Body of pancreas (tissue), 4 donors: ENCODE measurements around the gene PSMD4. TPM values are rescaled to one million over a fixed set of nuclear protein-coding genes. Genes with fewer than 3 reads are reported as not detected.

ENCODE experiments used
- ATAC-seq: fragments of 150-250 bp; one replicate; pipeline ENCODE4 v1.9.1; 2016
- DNase-seq, 4 donors: peaks; one replicate each; pipeline ENCODE4 v3.0.0-alpha.2; 2019
- H3K27ac ChIP-seq, 4 donors: fragments of 200-600 bp; sonication (generic); 1 replicate in 3 of 4; 2 replicates in 1 of 4; pipeline versions ENCODE4 v1.5.1 to v1.6.1; 2016 to 2019; ENCODE audit warnings: mild to moderate bottlenecking in 1 of 4, mixed read lengths in 1 of 4, moderate library complexity in 1 of 4
- H3K27me3 ChIP-seq, 2 donors: fragments of 200-600 bp; sonication (generic); one replicate each; pipeline ENCODE4 v1.6.0; 2016; ENCODE audit warnings: mild to moderate bottlenecking in 1 of 2
- H3K36me3 ChIP-seq, 2 donors: fragments of 200-600 bp; sonication (generic); replicated peaks in 1 of 2; 2 replicates each; pipeline ENCODE4 v1.5.1; 2016; ENCODE audit warnings: low read depth in 2 of 2; ENCODE audit not compliant: insufficient read depth in 1 of 2
- H3K4me1 ChIP-seq: fragments of 200-600 bp; sonication (generic); one replicate; pipeline ENCODE4 v1.6.0; 2016
- H3K4me3 ChIP-seq, 2 donors: fragments of 200-600 bp; sonication (generic); 1 replicate in 1 of 2; 2 replicates in 1 of 2; pipeline ENCODE4 v1.5.1; 2016 to 2019
- H3K9me3 ChIP-seq, 3 donors: fragments of 200-600 bp; sonication (generic); 1 replicate in 2 of 3; 2 replicates in 1 of 3; pipeline ENCODE4 v1.5.1; 2016
- POLR2A ChIP-seq, 3 donors: fragments of 450-650 bp; IDR thresholded peaks; one replicate each; pipeline ENCODE4 v1.6.1; 2016; ENCODE audit warnings: antibody characterized with exemption in 3 of 3, mild to moderate bottlenecking in 2 of 3
- WGBS, 2 donors: methylation state at CpG; one replicate each; pipeline ENCODE4 v1.1.5; 2017; 5-methylcytosine and 5-hydroxymethylcytosine counted together
- intact Hi-C: fragments of 100-400 bp; cut with DNase I; formaldehyde crosslinking; loops from one replicate; pipeline ENCODE4 v1.15.1; 2023
- total RNA-seq, 2 donors: library from RNA; depleted of rRNA; stranded (reverse); fragments of >200 nt; gene quantifications; one replicate each; pipeline ENCODE4 v1.1.0, GENCODE V29; 2016
- TF ChIP-seq, protein P1 (sequence below), 7 experiments: fragments of 450-650 bp in 4 of 7; fragments of 200-600 bp in 3 of 7; sonication (generic) in 3 of 7; IDR thresholded peaks; one replicate each; pipeline ENCODE4 v1.5.1; 2016 to 2019; ENCODE audit warnings: antibody characterized with exemption in 7 of 7

PSMD4 gene
- total RNA-seq, 2 donors from 2014 or later, result 70.2 to 73.4 TPM

DNA sequence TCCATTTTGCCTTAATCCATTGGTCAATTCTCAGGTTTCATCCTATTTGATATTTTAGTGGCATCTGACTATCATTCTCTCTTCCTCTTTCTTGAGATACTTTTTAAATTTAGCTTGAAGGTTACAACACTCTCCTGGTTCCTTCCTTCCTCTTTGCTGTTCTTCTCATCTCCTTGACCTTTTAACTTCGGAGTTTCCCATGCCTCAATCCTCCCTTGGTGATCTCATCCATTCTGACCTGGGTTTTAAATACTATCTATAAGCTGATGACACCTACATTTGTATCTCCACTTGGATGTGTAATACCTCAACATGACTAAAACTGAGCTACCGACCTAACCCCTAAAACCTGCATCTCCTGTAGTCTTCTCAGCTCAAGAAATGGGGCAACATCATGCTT lies 22.7 kb downstream of the PSMD4 start:
- Histone ChIP-seq H3K4me1 (peaks cover 5% of the 10 kb centered on the region), H3K9me3 (no peaks in the 10 kb centered on the region), H3K4me3 (no peak overlapping the region), H3K27me3 (no peaks in the 10 kb centered on the region), H3K36me3 (no peaks in the 10 kb centered on the region), H3K27ac (no peak overlapping the region)
- ATAC-seq, result no peak
- no peak for DNase-seq
- intact Hi-C loops, result no loop called here
- 55 to 57% methylated on average over 2 of the region's 2 CpGs for WGBS, 2 donors
- no peak for TF ChIP-seq POLR2A (IDR thresholded peaks at IDR 0.05)
- TF ChIP-seq, protein P1, sequence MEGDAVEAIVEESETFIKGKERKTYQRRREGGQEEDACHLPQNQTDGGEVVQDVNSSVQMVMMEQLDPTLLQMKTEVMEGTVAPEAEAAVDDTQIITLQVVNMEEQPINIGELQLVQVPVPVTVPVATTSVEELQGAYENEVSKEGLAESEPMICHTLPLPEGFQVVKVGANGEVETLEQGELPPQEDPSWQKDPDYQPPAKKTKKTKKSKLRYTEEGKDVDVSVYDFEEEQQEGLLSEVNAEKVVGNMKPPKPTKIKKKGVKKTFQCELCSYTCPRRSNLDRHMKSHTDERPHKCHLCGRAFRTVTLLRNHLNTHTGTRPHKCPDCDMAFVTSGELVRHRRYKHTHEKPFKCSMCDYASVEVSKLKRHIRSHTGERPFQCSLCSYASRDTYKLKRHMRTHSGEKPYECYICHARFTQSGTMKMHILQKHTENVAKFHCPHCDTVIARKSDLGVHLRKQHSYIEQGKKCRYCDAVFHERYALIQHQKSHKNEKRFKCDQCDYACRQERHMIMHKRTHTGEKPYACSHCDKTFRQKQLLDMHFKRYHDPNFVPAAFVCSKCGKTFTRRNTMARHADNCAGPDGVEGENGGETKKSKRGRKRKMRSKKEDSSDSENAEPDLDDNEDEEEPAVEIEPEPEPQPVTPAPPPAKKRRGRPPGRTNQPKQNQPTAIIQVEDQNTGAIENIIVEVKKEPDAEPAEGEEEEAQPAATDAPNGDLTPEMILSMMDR (IDR thresholded peaks at IDR 0.05), result no peak

DNA sequence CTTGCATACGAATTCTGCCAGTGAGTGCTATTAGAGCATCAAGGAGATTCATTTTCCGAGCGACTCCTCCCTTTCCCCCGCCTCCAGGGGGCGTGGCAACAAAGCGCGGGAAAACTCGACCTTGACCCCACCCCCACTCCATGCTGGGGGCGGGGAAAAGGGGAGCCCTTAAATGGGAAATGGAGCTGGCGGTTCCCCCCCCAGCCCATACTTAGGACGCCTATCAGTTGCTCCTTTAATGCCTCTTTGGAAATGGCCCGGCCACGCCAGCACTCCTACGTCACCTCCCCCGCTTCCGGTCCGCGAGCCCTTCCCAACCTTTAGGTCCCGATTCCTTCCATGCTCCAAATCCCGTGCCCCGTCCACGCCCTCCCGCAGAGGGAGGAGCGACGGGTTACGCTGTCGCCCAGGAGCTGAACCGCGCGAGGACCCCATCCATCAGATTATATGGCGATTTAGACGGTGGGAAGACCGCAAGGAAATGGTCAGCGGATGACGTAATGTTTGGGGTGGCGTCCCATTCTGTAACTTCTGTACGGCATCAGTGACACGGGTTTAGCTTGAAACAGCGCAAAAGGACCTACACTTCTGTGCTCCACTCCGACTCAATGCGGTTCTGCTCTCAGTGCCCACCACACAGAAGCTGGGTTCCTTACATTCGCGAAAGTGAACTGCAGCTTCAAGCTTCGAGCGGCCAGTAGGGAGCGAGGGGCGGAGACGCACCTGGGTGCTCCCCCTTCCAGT lies 26.9 kb downstream of the PSMD4 start:
- Histone ChIP-seq H3K4me3 (peak overlapping the region; percentile 24), H3K9me3 (no peaks in the 10 kb centered on the region), H3K4me1 (peaks cover 27% of the 10 kb centered on the region), H3K27ac (peak overlapping the region; percentile 94 to 99 (median 98)), H3K36me3 (peaks cover under 1 to 1% of the 10 kb centered on the region in 2 donors), H3K27me3 (no peaks in the 10 kb centered on the region)
- 0 to 1% methylated on average over 39 to 48 of the region's 48 CpGs for WGBS, 2 donors
- TF ChIP-seq, protein P1 (IDR thresholded peaks at IDR 0.05), result peak; percentile 21 to 78 (median 41)
- peak; percentile 5 to 83 (median 80) for TF ChIP-seq POLR2A (IDR thresholded peaks at IDR 0.05)
- peak; percentile 95 to 99 (median 98) for DNase-seq
- intact Hi-C loops, result no loop called here
- ATAC-seq, result peak; percentile 77

- peak; percentile 100 for DNase-seq
- no peaks in the 10 kb centered on the region for H3K27me3 ChIP-seq
- peak within 1 kb of the TSS; percentile 91 for H3K4me3 ChIP-seq
- ATAC-seq, result peak; percentile 87
- peaks cover 8 to 9% of the 10 kb centered on the region in 2 donors for H3K36me3 ChIP-seq
- H3K4me1 ChIP-seq, result peaks cover 27% of the 10 kb centered on the region
- WGBS, 2 donors, result 0% methylated on average over 36 to 66 of the region's 74 CpGs
- H3K9me3 ChIP-seq, result no peaks in the 10 kb centered on the region
- intact Hi-C loops, result no loop called here
- H3K27ac ChIP-seq, result peak within 1 kb of the TSS; percentile 94 to 99 (median 98)
- TF ChIP-seq POLR2A (IDR thresholded peaks at IDR 0.05), result peak; percentile 69 to 93 (median 83)
- TF ChIP-seq, protein P1 (IDR thresholded peaks at IDR 0.05), result no peak
These were observed 27.7 kb downstream of the PSMD4 start, which contains the start of gene ZNF687 for GRCh38 chr1:151281969-151282882. TSS of gene ZNF687 (plus strand) at chr1:151282299. CDS start at chr1:151286292, 3,993 bp downstream.

DNA sequence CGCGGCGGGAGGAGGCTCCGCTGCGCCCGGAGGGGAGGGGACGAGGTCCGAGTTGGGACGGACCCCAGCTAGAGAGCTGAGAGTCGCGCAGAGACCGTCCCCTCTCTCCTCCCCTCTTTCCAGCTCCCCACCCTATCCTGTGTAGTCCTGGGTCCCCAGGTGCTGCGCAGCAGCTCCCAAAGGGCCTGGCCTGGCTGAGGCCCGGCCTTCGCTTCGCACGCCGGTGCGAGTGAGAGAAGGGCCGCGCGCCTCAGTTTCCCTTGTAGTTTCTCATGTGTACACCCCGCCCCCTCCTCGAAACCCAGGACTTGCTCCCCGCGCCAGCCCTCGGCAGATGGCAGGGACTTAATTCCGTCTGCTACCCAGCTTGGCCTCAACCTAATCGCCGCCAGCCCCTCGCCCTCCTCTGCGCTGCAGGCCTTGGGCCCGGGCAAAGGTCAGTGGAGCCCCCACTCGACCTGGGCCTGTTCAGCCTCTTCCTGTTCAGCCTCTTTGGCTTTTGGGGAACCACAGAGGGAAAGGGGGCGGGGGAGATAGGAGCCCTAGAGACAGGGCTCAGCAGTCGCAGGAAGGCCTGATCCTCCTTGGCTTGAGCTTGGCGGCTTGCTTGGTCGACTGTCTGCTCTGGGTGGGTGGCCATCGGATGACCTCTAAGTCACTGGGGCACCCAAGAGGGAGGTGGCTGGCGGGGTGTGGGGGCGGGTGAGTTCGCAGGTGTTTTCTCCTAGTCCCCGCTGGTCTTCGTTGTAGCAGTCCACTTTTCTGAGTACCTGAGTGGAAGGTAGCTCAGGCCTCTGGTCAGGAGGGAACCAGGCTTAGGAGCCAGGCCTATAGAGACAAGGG lies 28.6 kb downstream of the PSMD4 start:
- ATAC-seq (no peak), DNase-seq (peak in 3 of 4 donors; percentile 34 to 58 (median 34))
- Histone ChIP-seq H3K4me1 (peaks cover 27% of the 10 kb centered on the region), H3K9me3 (no peaks in the 10 kb centered on the region), H3K4me3 (peak overlapping the region; percentile 91), H3K36me3 (peaks cover 8 to 16% of the 10 kb centered on the region in 2 donors), H3K27me3 (no peaks in the 10 kb centered on the region), H3K27ac (peak overlapping the region; percentile 94 to 99 (median 98))
- intact Hi-C loops, result no loop called here
- TF ChIP-seq POLR2A (IDR thresholded peaks at IDR 0.05), result no peak
- TF ChIP-seq, protein P1 (IDR thresholded peaks at IDR 0.05), result no peak
- 2 to 11% methylated on average over 5 to 44 of the region's 44 CpGs for WGBS, 2 donors
